SW 1271 (cell line): ENCODE results near the gene SCUBE3.

Experiments used
- DNase-seq, 2 experiments: peaks; one replicate each; lab custom pipeline; 2025; lab: John Stamatoyannopoulos, UW

Gene SCUBE3

DNA sequence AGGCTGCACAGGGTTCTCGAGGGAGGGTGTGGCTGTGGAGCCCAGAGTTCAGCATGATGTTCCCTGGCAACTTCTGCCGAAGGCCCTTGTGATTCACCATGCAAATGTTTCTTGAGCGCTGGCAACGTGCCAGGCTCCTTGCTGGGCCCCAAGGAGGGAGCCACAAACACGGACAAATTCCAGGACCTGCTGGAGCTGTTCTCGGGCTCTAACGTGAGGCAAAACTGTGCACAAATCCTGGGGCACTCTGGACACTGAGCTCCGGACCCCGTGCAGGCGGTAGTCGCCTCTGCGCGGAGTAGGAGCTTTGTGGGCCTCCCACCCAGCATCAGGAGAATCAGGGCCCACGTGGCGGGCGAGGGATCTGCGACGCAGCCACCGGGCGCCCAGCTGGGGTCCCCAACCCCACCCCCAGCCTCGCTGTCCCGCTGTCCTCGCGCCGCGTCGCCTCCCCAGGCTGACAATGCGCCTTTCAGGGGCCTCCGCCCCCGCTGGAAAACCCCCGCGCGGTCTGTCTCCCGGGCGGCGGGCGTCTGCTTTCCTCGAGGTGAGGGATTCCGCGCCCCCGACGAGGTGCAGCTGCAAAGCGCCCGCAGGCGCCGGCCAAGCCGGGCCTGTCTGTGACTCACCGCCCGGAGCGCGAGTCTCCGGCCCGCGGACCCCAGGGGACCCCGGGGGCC, 31.7 kb upstream of the SCUBE3 start:
- peak in 1 of 2 experiments; percentile 43 for DNase-seq

DNA sequence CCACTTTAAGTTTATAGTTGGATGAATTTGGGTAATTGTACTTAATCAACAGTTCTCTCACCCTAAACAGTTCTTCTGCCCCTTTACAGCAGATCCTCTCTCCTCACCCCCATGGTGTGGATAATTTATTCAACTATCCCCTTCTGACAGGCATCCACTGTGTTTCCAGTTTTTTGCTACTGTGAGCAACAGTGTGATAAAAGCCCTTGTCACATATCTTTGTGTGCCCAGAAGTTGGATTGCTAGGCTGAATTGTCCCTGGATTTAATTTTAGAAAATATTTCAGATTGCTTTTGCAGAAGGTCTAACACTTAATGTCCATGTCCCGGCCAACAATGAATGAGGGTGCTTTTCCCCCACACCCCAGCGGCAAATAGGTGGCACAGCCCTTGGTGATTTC, 30.5 kb upstream of the SCUBE3 start:
- DNase-seq, result no peak

DNA sequence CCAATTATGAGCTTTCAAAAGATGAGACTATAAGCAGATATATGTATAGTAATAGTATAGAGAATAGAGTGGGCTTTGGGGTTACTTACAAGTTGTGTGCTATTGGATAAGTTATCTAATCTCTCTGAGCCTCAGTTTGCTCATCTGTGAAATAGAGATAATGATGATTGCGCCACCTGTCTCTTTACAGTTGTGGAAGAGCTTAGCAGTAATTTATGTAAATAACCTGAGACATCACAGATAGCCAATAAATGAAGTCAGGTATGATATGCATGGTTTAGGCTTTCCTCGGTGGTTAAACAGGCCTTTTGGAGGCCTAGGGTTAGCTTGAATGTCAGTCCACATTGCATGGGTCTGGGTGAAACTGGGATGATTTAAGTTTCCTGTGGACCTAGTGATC, 29.8 kb upstream of the SCUBE3 start:
- DNase-seq, result no peak

DNA sequence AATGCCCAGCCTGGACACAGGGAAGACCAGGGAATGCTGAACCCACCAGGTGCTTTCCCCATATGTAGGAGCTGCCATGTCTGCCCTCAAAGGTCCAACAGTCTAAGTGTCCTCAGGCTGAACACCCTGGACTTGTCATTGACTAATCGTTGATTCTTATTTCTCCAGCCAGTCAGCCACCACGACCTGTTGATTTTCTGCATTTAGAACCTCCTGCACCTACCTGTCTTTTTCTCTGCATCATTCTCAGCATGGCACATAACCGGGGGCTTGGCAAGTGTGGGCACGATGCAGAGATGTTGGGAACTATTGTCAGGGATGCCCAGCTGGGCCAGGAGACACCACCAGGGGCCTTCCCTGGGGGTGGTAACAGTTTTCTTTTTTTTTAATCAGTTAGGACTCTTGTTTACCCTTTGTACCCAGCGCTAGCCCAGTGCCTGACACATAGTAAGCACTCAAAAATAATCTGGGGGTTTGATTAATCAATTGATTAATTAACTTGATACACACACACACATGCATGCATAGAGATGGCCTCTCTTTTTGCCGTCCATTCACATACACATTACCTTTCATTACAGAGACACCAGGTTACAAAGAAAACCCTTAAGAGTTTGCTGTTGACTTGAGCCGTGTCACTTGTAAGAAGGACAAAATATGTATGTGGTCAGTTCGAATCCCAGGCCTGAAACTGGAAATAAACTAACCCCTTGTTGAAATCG, 29.0 kb upstream of the SCUBE3 start:
- DNase-seq, result no peak

DNA sequence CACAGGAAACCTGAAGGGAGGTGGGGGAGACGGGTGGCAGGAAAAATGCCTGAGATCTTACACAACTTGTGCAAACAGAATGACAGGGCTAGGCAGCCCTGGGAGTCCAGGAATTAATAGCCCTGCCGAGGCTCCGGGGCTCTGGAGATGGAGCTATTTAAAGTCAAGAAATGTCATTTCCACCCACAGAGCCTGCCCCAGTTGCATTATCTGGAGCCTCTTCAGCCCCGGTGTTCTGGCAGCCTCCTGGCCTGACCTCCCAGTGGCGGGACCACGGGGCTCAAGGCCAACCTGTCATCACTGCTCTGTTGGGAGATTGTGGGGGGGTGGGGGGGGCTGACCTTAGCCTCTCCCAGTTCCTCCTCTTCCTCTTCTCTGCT, 28.5 kb upstream of the SCUBE3 start:
- no peak for DNase-seq

DNA sequence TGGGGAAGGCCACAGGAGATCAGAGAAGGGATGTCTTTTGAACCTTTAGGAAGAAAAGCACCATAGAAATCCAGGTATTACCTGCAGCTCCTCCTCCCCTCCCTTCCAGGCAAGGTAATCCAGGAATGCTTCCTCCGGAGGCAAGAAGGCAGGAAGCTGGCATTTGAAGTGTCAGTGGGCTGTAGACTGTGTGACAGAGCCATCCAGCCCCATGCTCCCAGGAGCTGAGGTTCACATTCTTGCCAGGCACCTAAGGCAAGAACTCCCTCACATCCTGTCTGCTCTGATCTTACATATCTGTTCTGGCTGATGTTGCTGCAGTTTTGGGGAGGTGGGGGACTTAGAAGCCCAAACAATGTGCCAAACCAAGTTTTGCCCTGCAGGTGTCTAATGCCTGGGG, 27.8 kb upstream of the SCUBE3 start:
- no peak for DNase-seq

DNA sequence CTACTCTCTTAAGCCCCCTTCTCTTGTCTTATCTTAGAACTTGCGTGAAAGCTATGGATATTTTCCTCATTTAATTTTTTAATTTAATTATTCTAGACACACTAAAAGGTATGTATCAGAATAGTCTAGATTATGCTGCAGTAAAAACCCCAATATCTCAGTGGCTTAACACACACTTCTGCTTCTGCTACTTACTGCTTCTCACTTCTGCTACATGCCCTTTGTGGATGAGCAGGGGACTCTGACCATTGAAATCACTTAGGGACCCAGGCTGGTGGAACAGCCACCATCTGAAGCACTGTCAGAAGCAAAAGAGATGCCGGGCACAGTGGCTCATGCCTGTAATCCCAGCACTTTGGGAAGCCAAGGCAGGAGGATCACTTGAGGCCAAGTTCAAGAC, 27.2 kb upstream of the SCUBE3 start:
- no peak for DNase-seq

DNA sequence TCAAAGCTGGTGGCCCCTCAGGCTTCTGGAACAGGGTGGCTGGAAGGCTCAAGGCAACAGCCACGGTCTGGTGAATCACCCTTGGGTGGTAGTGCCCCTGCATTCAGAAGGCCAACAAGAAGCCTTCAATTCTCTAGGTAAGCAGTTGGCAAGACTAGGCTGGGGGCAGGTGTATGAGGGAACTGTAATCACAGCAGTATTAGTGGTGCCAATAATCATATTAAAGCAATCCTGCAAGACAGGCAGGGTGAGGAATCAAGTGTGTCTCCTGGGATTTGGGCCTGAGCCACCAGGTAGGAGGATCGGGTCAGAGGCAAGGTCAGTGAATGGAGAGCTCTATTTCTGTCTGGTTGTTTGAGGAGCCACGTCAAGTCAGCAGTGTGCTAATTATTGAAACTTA, 24.9 kb upstream of the SCUBE3 start:
- DNase-seq, result no peak

DNA sequence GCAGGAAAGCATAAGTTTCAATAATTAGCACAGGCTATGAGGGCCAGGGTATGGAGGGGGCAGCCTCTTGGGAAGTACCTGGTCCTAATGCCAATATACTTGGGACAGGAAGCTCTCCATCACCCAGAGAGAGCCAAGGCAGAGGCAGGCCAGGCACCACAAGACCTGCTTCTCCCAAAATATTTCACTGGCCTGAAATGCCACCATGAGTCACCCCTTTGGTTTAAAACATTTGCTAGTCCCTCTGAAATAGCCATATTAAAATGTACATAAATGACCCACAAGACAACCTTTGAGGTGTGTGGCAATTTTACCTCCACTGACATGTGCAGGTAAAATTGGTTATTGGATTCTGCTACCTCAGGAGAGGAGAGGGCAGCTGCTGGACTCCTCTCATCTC, 23.4 kb upstream of the SCUBE3 start:
- no peak for DNase-seq

DNA sequence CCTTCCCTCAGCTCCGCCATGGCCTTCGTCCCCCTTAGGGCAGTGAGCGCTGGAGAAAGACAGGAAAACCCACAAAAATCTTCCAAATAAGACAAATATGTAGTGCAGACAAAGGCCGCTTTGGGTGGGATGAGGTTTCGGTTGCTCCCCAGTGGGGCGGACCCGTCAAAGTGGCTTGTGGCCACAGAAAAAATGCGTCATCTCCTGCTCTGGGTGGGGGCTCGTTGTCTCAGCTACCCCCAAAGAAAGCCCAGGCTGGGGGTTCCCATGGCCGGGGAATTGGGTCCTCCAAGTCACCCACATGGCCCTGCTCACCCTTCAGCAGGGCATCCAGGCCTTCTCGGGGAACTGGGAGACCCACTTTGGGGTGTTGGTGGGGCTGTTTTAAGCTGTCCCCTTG, 21.9 kb upstream of the SCUBE3 start:
- no peak for DNase-seq

DNA sequence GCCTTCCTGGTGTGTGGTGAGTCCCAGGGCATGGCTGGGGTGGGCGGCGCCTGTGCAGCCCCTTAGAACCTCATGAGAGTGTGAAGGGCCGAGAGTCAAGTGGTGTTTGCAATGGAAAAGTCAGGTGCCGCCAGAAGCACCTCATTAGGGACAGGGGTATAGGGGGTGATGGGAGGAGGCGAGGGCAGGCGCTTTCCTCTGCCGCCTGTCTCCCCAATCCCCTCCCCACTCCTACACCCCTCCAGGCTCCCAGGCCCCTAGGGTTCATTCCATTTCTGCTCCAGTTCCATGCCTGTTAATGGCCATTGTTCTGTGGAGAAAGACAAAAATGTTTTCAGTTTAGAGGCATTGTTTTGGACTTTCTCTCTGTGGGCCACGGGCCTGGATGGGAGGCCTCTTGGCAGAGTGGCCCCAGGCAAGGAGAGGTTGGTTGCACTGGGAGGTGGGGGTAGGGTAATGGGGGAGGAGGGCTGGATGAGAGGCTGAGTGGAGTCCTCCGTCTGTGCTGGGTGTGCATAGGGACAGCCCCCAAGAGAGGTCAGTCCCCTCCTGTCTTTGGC, 21.4 kb upstream of the SCUBE3 start:
- no peak for DNase-seq

DNA sequence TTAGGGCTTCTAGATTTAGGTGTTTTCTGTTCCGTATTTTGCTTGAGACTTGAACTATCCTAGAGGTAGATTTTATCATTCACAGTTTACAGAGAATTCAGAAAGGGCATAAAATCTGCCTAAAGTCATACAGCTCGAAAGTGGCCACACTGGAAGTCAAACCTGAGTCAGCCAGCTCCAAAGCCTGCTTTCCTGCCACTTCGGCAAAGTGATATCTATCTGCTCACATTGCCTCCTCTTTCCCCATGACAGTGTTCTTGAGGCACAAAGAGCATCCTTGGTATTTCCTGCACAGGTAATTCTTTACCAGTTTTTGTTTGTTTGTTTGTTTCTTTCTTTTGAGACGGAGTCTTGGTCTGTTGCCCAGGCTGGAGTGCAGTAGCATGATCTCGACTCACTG, 19.4 kb upstream of the SCUBE3 start:
- no peak for DNase-seq

DNA sequence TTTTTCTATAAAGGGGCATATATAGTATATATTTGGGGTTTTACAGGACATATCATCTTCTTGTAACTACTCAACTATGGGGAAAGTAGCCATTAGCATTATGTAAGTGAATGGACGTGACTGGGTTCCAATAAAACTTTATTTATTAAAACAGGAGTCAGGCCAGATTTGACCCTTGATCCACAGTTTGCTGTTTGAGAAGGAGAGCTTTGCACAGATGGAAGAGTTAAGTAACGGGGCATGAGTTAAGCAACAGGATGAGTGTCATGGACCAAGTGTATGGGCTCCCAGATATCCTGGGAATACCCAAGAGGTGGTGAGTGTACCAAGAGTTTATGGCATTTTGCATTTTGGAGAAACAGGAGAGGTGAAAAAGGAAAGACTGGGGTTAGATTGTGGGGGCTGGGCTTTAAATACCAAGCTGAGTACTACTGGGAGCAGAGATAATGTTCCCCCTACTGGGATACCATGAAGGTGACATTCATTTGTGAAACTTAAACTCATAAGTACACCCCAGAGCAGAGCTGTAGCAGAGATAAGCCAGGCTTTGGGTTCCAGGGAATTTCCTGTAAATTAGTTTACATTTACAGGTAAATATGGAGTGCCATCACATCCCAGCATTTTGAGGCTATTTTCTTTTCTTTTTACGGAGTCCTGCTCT, 18.5 kb upstream of the SCUBE3 start:
- DNase-seq, result no peak

DNA sequence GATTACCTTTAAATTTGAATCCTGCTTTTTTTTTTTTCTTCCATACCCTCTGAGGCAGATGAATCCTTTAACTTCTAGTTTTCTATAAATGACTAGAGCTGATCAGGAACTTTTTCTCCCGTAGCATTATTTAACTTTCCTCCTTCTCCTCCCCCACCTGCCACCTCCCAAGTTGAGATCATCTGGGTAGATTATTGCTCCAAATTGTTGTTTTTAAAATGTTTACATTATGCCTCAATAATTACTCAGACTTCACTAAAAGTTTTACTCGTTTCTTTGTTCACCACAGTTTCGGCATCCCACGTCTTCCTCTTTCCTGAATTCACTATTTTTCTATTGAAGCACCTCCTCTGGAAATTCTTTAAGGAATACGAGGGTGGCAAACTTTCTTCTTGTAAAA, 16.6 kb upstream of the SCUBE3 start:
- DNase-seq, result no peak

DNA sequence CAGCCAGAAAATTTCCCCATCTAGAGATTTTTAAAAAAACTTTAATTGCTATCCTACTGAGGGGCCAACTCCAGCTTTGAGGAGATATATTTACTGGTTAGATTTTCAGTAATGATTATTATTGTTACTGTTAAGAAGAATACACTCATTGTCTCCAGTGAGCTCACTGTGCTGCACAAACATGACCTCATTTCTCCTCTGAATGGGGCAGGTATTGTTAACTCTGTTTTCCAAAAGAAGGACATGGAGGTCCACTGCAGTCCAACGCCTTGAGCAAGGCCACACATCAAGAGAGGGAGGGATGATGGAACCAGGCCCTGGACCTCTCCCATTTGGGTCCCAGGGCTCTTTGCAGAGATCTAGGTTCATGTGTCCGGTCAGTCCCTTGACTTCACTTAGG, 13.9 kb upstream of the SCUBE3 start:
- no peak for DNase-seq

DNA sequence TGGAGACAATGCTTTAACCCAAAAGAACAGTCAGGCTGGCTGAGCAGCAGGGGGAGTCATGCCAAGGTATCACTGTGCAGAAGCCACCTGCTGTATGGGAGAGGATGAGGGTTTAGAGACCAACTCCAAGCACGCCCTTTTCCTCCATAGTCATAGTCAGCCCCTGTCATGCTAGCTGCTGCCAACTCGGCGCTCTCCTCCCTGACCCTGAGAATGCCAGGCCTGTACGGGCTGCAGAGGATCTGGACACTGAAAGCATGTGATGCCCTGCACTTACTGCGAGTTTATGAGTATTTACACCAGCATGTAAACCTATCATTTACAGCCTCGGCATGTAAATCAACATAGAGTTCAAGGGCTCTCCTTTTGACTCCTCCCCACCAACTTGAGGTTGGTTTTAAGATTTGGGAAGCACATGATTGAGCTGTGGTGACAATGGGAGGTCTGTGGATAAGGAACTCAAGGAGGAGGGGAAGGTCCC, 11.7 kb upstream of the SCUBE3 start:
- DNase-seq, result no peak

DNA sequence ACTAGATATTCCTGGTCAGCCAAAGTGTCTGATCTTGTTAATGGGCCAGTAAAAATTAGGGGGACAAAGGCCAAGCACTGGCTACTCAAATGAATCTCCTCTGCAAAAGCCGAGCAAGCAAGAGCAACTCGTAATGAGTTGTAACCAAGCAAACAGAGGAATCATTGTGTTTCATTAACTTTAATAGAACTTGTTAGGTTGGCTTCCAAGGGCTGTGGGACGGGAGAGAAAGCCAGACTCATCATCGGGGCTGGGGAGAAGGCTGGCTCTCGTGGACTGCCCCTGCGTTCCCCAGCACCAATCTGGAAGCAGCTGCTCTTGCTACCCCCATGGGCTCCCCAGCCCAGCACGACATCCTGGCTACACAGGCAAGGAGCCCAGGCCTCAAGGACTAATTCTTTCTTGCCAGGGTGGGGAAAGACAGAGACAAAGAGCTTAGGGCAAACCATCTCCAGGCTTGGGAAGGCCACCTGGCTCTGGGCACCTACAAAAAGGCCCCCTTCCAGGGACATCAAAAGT, 10.5 kb upstream of the SCUBE3 start:
- no peak for DNase-seq

DNA sequence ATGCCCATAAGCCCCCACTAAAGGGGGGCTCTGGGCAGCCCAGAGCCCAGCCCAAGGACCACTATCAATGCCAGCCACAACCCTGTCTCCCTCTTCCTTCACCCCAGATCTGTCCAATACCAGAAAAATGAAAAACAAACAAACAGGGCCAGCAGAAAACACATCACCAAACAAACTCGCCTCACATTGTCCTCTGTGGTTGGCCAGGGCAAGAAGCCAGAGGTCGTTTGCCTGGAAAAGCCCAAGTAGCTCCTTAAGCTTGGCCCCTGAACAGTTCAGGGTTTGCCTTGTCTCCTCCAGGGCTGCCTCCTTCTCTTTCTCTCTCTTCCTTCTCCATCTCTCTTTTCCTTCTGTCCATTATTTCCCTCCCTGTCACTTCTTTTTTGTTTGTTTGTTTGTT, 10.1 kb upstream of the SCUBE3 start:
- DNase-seq, result no peak

DNA sequence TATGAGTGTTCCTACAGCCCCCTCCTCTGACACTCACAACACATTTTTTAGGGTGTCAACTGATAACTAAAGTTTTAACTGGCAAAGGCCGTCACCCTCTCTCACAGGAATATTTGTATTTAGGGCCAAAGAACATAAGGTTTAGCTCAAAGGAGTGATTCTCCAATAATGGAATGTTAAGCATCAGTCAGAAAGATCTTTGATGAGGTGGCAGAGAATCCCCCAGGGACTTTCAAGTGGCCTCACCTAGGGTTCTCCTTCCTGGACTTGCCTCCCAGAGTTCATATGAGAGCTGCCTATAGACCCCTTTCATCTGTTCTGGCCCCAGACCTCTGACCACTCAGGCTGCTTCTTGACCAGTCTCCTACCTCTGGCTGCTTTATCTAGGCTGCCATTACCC, 7.4 kb upstream of the SCUBE3 start:
- DNase-seq, result no peak

DNA sequence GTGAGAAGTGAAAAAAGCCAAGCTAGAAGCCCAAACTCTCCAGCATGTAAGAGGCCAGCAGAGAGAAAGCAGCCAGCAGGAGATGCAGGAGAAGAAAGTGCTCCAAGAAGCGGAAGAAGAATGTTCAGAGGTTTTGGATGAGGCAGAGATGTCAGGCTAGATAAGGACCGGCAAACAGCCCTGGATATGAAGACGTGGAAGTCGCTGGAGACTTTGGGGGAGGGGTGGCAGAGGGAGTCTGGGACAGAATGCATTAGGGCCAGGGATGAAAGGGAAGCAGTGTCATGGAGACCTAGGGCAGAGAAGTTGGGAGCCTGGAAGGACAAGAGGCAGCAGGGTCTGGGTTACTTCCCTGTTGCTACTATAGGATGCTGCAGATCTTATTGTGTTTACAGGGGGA, 5.3 kb upstream of the SCUBE3 start:
- no peak for DNase-seq

DNA sequence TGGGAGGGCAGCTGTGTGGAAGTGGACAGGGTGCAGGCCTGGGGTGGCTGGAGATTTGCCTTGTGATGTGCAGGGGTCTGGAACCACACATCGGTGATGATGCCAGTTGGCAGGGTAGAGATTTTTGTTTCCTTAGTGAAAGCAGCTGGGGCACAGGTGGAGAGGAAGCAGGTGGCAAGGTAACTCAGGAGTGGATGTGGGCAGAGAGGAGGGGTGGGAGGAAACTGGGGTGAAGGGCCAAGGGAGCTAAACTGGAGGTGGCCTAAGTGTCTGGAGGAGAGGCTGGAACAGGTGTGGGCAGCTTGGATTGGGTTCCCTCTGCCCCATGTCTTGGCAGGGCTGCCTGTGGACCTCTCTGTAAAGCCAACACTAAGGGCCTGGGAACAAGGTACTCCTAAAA, 4.7 kb upstream of the SCUBE3 start:
- DNase-seq, result no peak

DNA sequence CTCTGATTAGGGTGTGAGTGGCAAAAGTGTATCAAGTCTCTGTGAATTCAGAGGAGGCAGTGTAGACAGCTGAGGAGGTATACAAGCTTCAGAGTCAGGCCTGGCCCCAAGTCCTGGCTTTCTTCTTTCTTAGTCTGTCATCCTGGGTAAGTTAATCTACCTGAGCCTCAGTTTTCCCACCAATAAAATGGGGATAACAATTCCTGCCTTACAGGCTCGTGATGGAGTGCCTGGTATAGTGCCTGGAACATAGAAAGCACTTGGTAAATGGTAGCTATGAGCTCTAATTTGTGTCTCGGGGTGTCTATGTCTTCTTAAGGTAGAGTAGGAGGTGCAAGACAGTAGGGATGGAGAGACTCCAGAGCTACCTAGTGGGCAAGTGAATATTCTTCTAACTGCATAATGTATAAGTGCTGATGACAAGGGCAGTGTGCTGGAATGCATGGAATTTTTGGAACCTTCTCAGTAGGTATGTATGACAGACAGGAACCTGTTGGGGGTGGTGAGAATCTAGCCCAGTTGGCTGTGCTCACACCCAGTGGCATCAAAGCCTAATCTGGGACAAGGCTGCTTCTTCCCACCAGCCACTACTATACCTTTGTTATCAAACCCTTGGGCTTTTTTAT, 4.0 kb upstream of the SCUBE3 start:
- no peak for DNase-seq
